DMS 273 (cell line): ENCODE data around the gene PTGER1.

Experiments
- DNase-seq: peaks from one replicate; lab custom pipeline; 2025; ENCODE audit not compliant: unreplicated experiment; lab: John Stamatoyannopoulos, UW

Gene PTGER1

GRCh38 chr19:14502334-14503092 is 27.4 kb upstream of the PTGER1 start:
- DNase-seq: no peak

DNA sequence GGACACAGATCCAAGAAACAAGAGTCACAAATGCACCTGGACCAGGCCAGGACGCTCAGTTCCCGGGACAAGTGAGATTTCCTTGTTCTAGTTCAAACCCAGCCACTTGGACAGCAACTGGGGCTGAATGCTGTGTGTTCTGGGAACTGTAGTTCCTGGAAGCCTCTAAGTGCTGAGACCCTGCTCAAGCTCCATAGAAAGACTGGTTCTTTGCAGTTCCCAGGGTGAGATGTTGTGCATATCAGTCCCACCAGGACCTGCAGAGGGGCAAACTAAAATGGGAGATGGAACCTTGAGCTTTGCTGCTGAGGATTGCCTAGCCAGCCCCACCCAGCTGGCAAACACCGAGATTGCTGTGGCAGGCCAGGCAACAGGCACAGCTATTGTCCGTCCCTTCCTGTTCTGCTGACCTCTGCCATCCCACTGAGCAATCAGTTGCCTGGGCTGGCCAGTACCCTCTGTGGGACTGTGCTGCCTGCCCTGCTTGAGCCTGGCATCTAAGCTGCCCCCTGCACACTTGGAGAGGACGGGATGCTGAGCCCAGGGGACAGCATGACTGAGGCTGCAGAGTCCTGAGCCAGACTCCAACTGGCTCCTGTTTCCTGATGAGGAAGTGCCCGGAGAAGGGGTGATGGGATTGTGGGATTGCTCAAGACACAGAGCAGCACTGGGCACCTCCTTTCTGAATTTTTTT is 22.2 kb upstream of the PTGER1 start:
- peak; percentile 47 for DNase-seq

DNA sequence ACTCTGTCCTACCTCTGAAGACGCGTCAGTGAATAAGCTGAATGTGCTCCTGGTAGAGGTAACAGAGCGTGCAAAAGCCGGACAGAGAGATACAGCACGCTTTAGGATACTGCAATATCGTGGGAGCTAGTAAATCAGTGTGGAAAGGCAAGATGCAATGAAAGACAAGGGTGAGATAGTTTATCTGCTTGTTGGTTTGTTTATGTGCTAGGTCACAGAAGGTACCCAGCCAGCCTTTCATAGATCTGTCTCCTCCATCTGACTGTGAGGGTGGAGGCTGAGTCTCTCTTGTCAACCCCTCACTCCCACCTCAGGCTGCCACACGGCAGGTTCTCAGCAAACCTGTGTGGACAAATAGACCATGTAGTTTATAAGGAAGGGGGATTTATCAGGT is 21.7 kb upstream of the PTGER1 start:
- DNase-seq: no peak

DNA sequence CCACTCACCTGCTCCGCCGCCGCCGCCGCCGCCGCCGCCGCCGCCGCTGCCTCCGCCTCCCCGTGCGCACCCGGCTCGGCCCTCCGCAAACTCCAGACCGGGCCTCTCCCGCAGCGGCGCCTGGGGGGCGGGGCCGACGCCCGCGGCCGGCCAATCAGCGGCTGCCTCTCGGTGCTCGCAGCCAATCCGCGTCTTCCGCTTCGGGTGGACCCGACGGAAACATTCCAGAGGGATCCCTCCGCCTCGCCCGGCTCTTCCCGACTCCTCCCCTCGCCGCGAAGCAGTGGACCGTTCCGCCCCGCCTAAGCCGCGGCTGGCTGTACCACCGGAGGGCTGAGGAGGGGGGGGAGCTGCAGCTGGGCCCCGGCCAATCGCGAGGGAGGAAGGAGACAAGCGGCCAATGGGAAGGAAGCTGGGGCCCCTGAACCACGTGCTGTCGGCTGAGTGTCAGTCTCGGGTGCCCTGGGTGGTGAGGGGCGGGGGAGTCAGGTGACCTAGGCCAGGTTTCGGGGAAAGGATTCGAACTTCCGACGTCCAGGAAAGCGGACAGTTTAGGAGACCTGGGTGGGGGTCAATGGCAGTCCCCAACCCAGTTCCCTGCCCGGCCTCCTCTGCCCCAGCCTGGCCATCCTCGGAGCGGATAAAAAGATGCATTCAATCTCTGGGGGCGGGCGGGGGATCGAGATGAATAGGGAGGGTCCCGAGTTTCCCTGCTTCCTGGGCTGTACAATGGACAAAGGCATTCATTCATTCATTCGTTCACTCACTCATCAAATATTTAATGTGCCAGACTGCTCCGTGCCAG is 21.1 kb upstream of the PTGER1 start, which contains the start of gene GIPC1:
GIPC1 (minus strand) TSS at position 99 of the 805 bp plus-strand sequence. CDS start 13,151 bp downstream, outside the sequence.
- peak; percentile 99 for DNase-seq

DNA sequence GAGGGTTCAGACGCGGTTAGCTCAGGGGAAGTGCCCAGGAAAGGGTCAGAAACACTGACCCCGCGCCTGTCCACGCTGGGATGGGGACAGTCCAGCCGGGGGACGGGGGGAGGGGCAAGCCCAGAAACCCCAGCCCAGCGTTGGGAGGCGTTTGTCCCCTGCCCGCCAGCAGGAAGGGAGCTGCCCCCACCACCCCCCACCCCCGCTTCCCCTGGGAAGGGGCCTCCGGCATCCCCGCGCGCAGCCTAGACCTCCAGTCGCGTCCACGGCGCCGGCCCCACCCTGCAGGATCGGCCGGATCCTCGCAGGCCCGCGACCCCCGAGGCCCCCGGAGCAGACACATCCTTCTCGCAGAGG is 20.5 kb upstream of the PTGER1 start:
- DNase-seq: no peak

DNA sequence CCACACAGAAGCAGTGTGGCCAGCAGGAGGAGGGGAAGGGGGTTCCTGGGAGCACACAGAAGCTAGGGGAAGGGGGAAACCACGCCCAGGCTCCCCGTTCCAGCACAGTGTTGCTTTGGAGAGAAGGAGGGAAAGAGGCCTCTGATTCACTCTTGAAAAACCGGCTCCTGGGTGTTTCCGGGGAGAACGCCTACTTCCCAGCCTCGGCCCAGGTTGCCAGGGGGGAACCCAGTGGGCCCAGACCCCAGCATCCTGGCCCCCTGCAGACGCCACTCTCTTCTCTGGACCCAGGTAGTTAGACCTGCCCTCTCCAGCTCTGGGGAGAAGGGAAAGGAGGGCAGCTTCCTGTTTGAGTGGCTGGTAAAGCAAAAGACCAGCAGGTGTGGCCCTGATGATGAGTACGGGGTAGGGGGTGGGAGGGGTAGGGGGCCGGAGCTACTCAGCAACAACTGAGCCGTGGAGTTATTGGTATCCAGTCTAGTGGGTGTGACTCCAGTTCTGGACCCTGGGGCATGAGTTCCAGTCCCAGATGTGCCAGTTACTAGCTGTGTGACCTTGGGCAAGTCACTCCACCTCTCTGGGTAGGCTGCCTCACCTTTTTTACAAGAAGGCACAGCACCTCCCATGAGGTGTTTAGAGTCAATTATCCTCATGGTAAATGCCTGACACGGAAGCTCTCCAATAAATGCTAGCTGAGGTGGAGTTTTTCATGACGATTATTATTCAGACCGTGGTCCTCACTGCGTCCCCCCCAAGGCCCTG is 19.9 kb upstream of the PTGER1 start:
- no peak for DNase-seq

DNA sequence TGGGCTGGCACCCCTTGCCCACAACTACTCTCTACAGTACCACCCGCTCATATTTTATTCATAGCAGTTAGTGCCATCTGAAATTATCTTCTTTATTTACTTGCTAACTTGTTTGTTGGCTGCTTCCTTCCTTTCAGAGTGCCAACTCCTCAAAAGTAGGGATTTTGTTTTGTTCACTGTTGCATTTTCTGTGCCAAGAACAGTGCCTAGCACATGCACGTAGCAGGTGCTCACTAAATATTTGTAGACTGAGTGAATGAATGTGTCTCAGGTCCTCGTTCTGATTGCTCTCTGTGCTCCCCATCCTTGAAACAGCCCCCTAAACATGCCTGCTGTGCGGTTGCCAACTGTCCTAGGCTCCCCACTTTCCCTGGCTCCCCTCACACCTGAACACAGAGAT is 19.3 kb upstream of the PTGER1 start:
- no peak for DNase-seq

GRCh38 chr19:14492756-14493337 is 17.7 kb upstream of the PTGER1 start:
- DNase-seq: peak; percentile 83

- DNase-seq: no peak
Measured at GRCh38 chr19:14487370-14488125, 12.4 kb upstream of the PTGER1 start.

- DNase-seq: no peak
Measured at GRCh38 chr19:14482172-14482941, 7.2 kb upstream of the PTGER1 start.

DNA sequence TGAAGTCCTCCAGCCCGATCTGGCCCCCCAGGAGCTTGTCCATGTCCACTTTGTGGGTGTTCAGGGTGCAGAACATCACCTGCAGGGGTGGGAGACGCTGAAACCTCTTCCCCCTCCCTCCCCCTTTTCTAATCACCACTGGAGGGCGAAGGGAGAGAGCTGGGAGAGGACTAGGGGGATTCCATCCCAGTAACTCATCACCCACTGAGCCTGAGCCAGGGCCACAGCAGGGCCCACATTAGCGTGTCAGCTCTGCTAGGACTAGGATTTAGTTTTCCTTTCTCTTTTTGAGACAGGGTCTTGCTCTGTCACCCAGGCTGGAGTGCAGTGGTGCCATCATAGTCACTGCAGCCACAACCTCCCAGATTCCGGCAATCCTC is 5.5 kb upstream of the PTGER1 start:
- no peak for DNase-seq

DNA sequence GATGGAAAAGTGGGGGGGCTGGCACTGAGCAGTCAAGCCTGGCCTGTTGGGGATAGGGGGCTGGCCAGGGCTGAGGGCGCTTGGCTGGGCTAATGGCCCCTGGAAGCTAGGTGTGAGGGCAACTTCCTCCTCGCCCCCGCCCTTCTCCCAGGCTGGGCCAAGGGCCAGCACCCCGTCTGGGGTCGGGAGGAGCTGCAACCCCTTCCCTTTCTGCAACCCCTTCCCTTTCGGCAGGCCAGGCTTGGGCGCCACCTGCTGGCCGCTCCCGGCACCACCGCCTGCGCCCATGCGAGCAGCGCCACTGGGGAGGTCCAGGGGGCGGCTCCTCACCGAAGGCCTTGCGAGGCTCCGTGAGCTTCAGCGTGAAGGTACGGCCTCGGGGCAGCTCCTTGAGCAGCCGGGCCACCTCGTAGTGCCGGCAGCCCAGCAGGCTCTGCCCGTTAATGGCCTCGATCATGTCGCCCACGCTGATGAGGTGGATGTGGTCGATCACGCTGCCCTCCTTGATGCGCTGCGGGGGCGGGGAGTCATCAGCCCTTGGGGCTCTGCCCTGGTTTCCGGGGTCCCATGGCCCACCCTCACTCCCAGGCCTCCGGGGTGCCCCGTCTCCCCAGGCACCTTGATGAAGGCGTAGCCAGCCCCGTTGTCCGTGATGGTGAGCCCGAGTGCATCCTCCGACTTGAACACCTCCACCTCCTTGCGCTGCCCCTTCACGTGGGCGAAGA is 5.0 kb upstream of the PTGER1 start:
- peak; percentile 75 for DNase-seq

DNA sequence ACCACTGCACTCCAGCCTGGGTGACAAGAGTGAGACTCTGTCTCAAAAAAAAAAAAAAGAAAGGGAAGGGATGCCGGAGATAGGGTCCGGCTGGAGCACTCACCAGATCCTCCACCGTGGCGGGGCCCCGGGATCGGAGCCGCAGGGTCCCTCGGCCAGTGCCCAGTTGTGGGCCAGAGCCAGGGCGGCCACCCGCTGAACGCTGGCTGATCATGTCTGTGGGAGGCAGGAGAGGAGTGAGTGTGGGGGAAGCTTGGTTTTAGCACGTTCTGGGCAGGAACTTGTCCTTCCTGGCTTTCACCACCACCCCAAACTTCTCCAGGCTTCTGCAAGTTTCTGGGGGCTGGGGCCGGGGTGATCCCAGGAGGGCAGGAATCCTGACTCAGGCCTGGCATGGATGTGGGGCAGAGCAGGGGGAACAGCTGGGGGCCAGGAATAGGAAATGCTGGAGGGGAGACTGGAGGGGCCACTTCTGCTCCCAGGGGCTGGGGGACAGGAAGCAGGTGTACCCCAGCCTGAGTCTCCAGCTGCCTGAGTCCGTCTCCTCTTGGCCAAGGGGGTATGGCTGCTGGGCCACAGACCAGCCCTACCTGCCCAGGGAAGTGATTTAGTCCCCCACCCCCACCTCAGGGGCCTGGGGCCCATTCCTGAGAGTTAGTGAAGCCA is 4.3 kb upstream of the PTGER1 start:
- no peak for DNase-seq

DNA sequence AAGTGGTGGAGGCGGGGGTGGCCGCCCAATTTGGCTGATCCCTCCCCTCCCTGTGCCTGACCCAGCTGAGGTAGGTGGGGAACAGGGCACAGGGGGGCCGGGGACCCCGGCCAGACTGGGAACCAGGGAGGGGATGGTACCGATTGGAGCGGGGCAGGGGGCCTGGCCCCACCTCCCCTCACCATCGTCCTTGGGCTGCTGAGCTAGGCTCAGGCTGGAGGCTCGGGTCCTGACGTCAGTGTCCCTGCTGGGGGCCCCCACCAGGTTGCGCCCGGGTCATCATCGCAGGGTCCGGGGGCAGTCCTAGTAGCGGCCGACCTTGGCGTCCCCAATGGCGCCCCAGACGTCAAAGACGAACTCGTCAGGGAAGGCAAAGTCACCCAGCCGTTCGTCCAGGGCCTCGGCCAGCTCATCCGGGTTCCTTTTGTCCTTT is 3.0 kb upstream of the PTGER1 start:
- DNase-seq: no peak

- peak; percentile 52 for DNase-seq
Measured at GRCh38 chr19:14477418-14478112, 2.4 kb upstream of the PTGER1 start.

- peak; percentile 59 for DNase-seq
Measured at GRCh38 chr19:14476673-14477401, 1.7 kb upstream of the PTGER1 start.

GRCh38 chr19:14476327-14476672 is 1.1 kb upstream of the PTGER1 start:
- DNase-seq: no peak
